ENCODE results near the gene PRR19.

The PRR19 gene

GRCh38 chr19:42295342-42295741, 6.6 kb upstream of the PRR19 start:
- DNase-seq (ENCODE audit: low read depth in 2 of 2), result no peak

- no peak for DNase-seq (ENCODE audit: low read depth in 2 of 2)
These were observed 6.0 kb upstream of the PRR19 start for GRCh38 chr19:42295831-42296525.

- DNase-seq (ENCODE audit: low read depth in 2 of 2), result no peak
These were observed 4.9 kb upstream of the PRR19 start for GRCh38 chr19:42297039-42297438.

GRCh38 chr19:42303101-42303464, 1.2 kb downstream of the PRR19 start:
- DNase-seq (ENCODE audit: low read depth in 2 of 2), result no peak

- DNase-seq (ENCODE audit: low read depth in 2 of 2), result no peak
These were observed 1.9 kb downstream of the PRR19 start for GRCh38 chr19:42303876-42304275.

GRCh38 chr19:42306646-42307045, 4.7 kb downstream of the PRR19 start:
- no peak for DNase-seq (ENCODE audit: low read depth in 2 of 2)

- DNase-seq (ENCODE audit: low read depth in 2 of 2), result no peak
These were observed 7.8 kb downstream of the PRR19 start for GRCh38 chr19:42309686-42310085.

- no peak for DNase-seq (ENCODE audit: low read depth in 2 of 2)
These were observed 9.7 kb downstream of the PRR19 start for GRCh38 chr19:42311657-42312056.

- DNase-seq (ENCODE audit: low read depth in 2 of 2), result no peak
These were observed 10.4 kb downstream of the PRR19 start for GRCh38 chr19:42312370-42312769.

- no peak for DNase-seq (ENCODE audit: low read depth in 2 of 2)
These were observed 11.3 kb downstream of the PRR19 start, which contains the start of gene TMEM145 for GRCh38 chr19:42313096-42313839. TSS of gene TMEM145 (plus strand) at chr19:42313309. CDS start at chr19:42313377, 68 bp downstream.

GRCh38 chr19:42313840-42314755, 12.2 kb downstream of the PRR19 start:
- DNase-seq (ENCODE audit: low read depth in 2 of 2), result no peak

GRCh38 chr19:42315024-42315423, 13.1 kb downstream of the PRR19 start:
- DNase-seq (ENCODE audit: low read depth in 2 of 2), result no peak

GRCh38 chr19:42316223-42317211, 14.6 kb downstream of the PRR19 start:
- no peak for DNase-seq (ENCODE audit: low read depth in 2 of 2)

GRCh38 chr19:42317535-42317934, 15.6 kb downstream of the PRR19 start:
- DNase-seq (ENCODE audit: low read depth in 2 of 2), result no peak

GRCh38 chr19:42322305-42322704, 20.4 kb downstream of the PRR19 start:
- no peak for DNase-seq (ENCODE audit: low read depth in 2 of 2)

GRCh38 chr19:42323473-42323851, 21.5 kb downstream of the PRR19 start:
- no peak for DNase-seq (ENCODE audit: low read depth in 2 of 2)

- no peak for DNase-seq (ENCODE audit: low read depth in 2 of 2)
These were observed 22.1 kb downstream of the PRR19 start for GRCh38 chr19:42323852-42324654.

GRCh38 chr19:42324655-42325307, 22.8 kb downstream of the PRR19 start:
- no peak for DNase-seq (ENCODE audit: low read depth in 2 of 2)

- DNase-seq (ENCODE audit: low read depth in 2 of 2), result peak; percentile 97 to 98
These were observed 23.5 kb downstream of the PRR19 start, which contains the start of gene MEGF8 for GRCh38 chr19:42325308-42325895. TSS of gene MEGF8 (plus strand) at chr19:42325635. CDS start at chr19:42326244, 609 bp downstream.

Measured in fibroblast of skin of left biceps (primary cell).